Mammary epithelial cell (primary cell): ENCODE measurements around the gene RPTOR.

Experiments
- EZH2 ChIP-seq: IDR thresholded peaks from 2 replicates; pipeline ENCODE4 v1.6.1; 2012; ENCODE audit warnings: low read length, inconsistent platforms, borderline replicate concordance
- TF ChIP-seq, protein P1 (sequence below), 2 donors: IDR thresholded peaks in 1 of 2; conservative IDR thresholded peaks in 1 of 2; 2 replicates each; pipeline ENCODE4 v1.5.1; 2011 to 2012; ENCODE audit warnings: inconsistent platforms in 2 of 2, low read length in 2 of 2, mild to moderate bottlenecking in 2 of 2, control low read depth in 1 of 2, low read depth in 1 of 2; ENCODE audit not compliant: insufficient read depth in 1 of 2; ENCODE audit errors: extremely low read depth in 1 of 2

DNA sequence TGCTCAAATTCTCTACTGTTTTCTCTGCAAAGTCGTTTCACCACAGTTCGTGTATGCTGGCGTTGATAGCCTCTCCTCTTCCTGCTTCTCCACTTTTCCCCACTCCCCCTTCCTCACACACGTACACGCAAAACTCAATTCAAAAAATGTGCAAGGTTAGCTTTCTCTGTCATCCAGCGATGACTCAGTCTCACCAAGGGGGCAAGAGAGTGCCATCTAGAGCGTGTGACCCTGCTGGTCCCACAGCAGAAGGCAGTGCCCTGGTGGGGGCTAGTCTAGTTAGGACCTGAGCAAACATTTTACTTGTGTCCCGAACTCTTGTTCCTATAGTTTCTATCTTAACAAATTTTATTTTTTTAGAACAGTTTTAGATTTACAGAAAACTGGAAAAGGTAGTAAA lies 325.8 kb downstream of the RPTOR start:
- TF ChIP-seq, protein P1, sequence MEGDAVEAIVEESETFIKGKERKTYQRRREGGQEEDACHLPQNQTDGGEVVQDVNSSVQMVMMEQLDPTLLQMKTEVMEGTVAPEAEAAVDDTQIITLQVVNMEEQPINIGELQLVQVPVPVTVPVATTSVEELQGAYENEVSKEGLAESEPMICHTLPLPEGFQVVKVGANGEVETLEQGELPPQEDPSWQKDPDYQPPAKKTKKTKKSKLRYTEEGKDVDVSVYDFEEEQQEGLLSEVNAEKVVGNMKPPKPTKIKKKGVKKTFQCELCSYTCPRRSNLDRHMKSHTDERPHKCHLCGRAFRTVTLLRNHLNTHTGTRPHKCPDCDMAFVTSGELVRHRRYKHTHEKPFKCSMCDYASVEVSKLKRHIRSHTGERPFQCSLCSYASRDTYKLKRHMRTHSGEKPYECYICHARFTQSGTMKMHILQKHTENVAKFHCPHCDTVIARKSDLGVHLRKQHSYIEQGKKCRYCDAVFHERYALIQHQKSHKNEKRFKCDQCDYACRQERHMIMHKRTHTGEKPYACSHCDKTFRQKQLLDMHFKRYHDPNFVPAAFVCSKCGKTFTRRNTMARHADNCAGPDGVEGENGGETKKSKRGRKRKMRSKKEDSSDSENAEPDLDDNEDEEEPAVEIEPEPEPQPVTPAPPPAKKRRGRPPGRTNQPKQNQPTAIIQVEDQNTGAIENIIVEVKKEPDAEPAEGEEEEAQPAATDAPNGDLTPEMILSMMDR (conservative IDR thresholded peaks at IDR 0.05 in 1 of 2, IDR thresholded peaks at IDR 0.05 in 1 of 2; ENCODE audit: extremely low read depth in 1 of 2, insufficient read depth in 1 of 2, low read depth in 1 of 2, low read length in 2 of 2): no peak
- no peak for TF ChIP-seq EZH2
